ENCODE measurements around the gene TMEM212. TPM values are rescaled to one million over a fixed set of nuclear protein-coding genes. Genes with fewer than 3 reads are reported as not detected.

Gene TMEM212
- total and polyA plus RNA-seq, 7 donors, result not detected

DNA sequence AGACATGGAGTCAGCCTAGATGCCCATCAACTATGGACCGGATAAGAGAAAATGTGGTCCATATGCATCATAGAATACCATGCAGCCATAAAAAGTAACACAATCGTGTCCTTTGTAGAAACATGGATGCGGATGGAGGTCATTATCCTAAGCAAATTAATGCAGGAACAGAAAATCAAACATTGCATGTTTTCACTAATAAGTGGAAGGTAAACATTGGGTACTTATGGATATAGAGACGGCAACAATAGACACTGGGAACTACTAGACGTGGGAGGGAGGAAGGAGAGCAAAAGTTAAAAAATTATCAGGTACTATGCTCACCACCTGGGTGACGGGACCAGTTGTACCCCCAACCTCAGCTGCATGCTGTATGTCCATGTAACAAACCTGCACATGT lies 35.3 kb upstream of the TMEM212 start:
- DNase-seq (no peak), ATAC-seq (no peak)
- H3K4me3 ChIP-seq, result no peak overlapping the region
- H3K27ac ChIP-seq, result no peak overlapping the region
- H3K9me3 ChIP-seq, result no peaks in the 10 kb centered on the region
- WGBS, 3 donors, result 97 to 98% (median 98%) methylated on average over 6 of the region's 6 CpGs
- no peaks in the 10 kb centered on the region for H3K27me3 ChIP-seq (ENCODE audit: insufficient read depth in 3 of 3, low read length in 2 of 3)
- no peaks in the 10 kb centered on the region for H3K36me3 ChIP-seq (ENCODE audit: insufficient read depth in 1 of 2, low read depth in 1 of 2)
- TF ChIP-seq, protein P1, sequence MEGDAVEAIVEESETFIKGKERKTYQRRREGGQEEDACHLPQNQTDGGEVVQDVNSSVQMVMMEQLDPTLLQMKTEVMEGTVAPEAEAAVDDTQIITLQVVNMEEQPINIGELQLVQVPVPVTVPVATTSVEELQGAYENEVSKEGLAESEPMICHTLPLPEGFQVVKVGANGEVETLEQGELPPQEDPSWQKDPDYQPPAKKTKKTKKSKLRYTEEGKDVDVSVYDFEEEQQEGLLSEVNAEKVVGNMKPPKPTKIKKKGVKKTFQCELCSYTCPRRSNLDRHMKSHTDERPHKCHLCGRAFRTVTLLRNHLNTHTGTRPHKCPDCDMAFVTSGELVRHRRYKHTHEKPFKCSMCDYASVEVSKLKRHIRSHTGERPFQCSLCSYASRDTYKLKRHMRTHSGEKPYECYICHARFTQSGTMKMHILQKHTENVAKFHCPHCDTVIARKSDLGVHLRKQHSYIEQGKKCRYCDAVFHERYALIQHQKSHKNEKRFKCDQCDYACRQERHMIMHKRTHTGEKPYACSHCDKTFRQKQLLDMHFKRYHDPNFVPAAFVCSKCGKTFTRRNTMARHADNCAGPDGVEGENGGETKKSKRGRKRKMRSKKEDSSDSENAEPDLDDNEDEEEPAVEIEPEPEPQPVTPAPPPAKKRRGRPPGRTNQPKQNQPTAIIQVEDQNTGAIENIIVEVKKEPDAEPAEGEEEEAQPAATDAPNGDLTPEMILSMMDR (IDR thresholded peaks at IDR 0.05), result no peak
- peaks cover 10% of the 10 kb centered on the region for H3K4me1 ChIP-seq
- intact Hi-C loops (cut with DNase I), result no loop called here

DNA sequence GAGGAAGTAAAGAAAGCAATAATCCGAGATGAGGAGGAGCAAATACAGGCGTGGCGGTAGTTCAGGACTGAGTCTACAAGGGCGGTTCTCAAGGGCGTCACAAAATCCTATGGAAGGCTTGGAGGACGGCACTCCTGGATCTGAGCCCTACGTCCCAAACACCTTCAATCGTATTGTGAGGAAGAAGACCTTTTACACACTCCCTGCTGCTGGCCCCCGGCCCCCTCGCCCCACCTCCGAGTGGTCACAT lies 33.6 kb upstream of the TMEM212 start:
- H3K9me3 ChIP-seq, result no peaks in the 10 kb centered on the region
- peaks cover 10% of the 10 kb centered on the region for H3K4me1 ChIP-seq
- peak in 3 of 4 donors; percentile 5 to 8 (median 6) for ATAC-seq
- no peaks in the 10 kb centered on the region for H3K36me3 ChIP-seq (ENCODE audit: insufficient read depth in 1 of 2, low read depth in 1 of 2)
- no peak for DNase-seq
- peak overlapping the region; percentile 79 for H3K4me3 ChIP-seq
- intact Hi-C loops (cut with DNase I), result no loop called here
- TF ChIP-seq, protein P1 (IDR thresholded peaks at IDR 0.05), result no peak
- WGBS, 3 donors, result 4 to 9% (median 8%) methylated on average over 11 of the region's 11 CpGs
- peak overlapping the region; percentile 70 for H3K27ac ChIP-seq
- no peaks in the 10 kb centered on the region for H3K27me3 ChIP-seq (ENCODE audit: insufficient read depth in 3 of 3, low read length in 2 of 3)

DNA sequence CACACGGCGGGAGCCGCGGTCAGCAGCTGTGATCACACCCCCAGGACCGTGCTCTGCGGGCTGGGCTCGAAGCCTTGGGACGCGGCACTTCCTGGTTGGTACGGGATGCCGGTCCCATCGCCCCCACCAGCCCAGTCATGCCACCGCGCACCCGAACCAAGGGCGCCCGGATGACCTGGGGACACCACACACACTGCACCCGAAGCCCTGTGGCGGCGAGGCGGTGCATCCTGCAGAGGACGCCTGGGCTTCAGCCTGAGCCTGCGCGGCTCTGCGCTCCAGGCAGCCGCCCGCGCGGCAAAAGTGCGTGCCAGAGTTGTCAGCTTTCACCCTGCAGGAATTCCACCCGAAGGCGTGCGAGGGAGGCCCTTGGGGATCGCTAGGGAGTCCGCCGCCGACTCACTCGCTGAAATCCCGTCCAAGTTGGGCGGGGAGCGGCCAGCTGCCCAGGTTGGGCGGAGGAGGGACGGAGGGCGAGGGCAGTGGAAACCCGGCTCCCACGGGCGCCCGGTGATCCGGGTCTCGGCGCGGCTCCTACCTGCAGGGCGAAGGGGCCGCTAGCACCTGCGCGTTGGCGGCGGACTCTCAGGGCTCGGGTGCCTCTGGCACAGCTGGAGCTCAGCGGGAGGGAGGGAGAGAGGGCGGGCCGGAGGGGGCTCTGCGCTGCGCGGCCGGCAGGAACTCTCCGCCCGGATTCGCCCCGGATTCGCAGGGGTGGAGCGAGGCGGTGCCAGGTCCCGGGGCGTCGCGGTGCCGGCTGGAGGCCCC lies 33.1 kb upstream of the TMEM212 start, which contains the start of gene PLD1:
PLD1 (minus strand) TSS at position 623 of the 768 bp plus-strand sequence. CDS start 72,432 bp downstream, outside the sequence.
- intact Hi-C loops (cut with DNase I), result no loop called here
- no peaks in the 10 kb centered on the region for H3K9me3 ChIP-seq
- DNase-seq (peak; percentile 89 to 93), ATAC-seq (peak; percentile 74 to 85 (median 82))
- peaks cover 10% of the 10 kb centered on the region for H3K4me1 ChIP-seq
- WGBS, 3 donors, result 0% methylated on average over 60 to 77 of the region's 78 CpGs
- H3K27ac ChIP-seq, result peak within 1 kb of the TSS; percentile 70
- TF ChIP-seq, protein P1 (IDR thresholded peaks at IDR 0.05), result peak; percentile 9
- H3K4me3 ChIP-seq, result peak within 1 kb of the TSS; percentile 79
- H3K36me3 ChIP-seq (ENCODE audit: insufficient read depth in 1 of 2, low read depth in 1 of 2), result no peaks in the 10 kb centered on the region
- no peaks in the 10 kb centered on the region for H3K27me3 ChIP-seq (ENCODE audit: insufficient read depth in 3 of 3, low read length in 2 of 3)

DNA sequence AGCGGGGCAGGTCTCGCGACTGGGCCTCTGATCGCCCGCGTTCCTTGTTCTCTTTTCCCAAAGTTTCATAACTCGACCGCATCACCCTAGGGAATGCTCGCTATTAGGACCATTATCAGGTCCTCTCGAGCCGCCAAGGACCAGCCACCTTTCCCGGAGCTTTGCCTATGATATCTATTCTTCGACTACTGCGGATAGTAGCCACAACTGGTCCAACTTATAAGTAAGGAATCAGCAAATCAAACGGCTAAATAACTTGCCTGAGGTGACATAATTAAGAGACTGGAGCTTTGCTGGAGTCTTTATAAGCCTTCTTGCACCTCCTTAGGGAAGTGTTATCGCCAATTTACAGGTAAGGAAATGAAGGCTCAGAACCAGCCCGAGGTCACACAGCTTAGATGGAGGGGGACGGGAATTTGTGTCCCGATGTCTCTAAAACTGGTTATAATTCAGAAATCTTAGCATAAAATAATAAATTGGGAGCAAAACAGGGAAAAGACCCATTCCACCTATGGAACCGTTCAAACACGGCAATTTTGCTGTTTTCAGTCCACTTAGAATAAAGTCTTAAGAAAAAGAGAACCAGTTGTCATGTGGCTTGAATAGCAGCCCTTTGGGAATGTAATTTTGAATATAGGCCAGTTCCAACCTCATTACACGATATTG lies 32.4 kb upstream of the TMEM212 start:
- Histone ChIP-seq H3K4me1 (peaks cover 10% of the 10 kb centered on the region), H3K27ac (peak overlapping the region; percentile 70), H3K9me3 (no peaks in the 10 kb centered on the region), H3K4me3 (peak overlapping the region; percentile 79), H3K27me3 (ENCODE audit: insufficient read depth in 3 of 3, low read length in 2 of 3) (no peaks in the 10 kb centered on the region), H3K36me3 (ENCODE audit: insufficient read depth in 1 of 2, low read depth in 1 of 2) (no peaks in the 10 kb centered on the region)
- intact Hi-C loops (cut with DNase I), result no loop called here
- no peak for DNase-seq
- TF ChIP-seq, protein P1 (IDR thresholded peaks at IDR 0.05), result no peak
- ATAC-seq, result peak in 1 of 4 donors; percentile 16
- 19 to 22% (median 19%) methylated on average over 19 to 22 of the region's 22 CpGs for WGBS, 3 donors

All from psoas muscle (tissue), 8 donors.